Keratinocyte (primary cell): ENCODE results near the gene ANTXRL.
A peak's percentile ranks its signal among the peaks of the same experiment; 100 is the strongest.

Experiments
- CTCF ChIP-seq, 3 experiments: IDR thresholded peaks in 1 of 3; conservative IDR thresholded peaks in 1 of 3; optimal IDR thresholded peaks in 1 of 3; 2 replicates in 2 of 3; 3 replicates in 1 of 3; pipeline versions ENCODE3 to v1.5.1; 2011; ENCODE audit warnings: low read length in 3 of 3, mild to moderate bottlenecking in 3 of 3, moderate library complexity in 2 of 3, control low read depth in 1 of 3, inconsistent platforms in 1 of 3; ENCODE audit not compliant: insufficient read depth in 2 of 3; ENCODE audit errors: extremely low read depth in 1 of 3
- EZH2 ChIP-seq: IDR thresholded peaks from one replicate; pipeline ENCODE4 v1.6.1; 2012; ENCODE audit warnings: inconsistent platforms, mild to moderate bottlenecking, low read length, moderate library complexity

DNA sequence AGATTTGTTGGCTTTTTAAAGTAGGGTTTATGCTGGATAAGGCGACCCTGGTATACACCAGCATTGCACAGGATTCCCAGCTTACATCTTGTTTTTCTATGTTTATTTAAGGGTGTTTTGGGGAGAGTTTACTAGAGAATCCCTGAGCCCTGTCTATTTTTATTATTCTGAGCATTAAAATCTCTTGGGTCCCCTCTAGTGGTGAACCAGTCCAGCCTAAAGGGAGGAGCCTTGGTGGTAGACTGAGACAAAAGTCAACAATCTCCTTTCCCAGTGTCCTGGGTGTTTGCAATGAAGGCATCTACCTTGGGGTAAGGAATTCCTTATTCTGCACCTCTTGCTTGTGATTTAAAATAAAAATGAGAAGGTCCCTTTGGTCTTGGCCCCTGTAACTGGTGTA lies 38.2 kb downstream of the ANTXRL start:
- peak; percentile 24 to 53 (median 47) for TF ChIP-seq CTCF (optimal IDR thresholded peaks at IDR 0.05 in 1 of 3, IDR thresholded peaks at IDR 0.05 in 1 of 3, conservative IDR thresholded peaks at IDR 0.05 in 1 of 3; ENCODE audit: extremely low read depth in 1 of 3, insufficient read depth in 2 of 3, low read length in 3 of 3)
- TF ChIP-seq EZH2 = no peak
